Adrenal gland (tissue), 12 donors: ENCODE results near the gene KCNN3. TPM values are rescaled to one million over a fixed set of nuclear protein-coding genes. Genes with fewer than 3 reads are reported as not detected.
A peak's percentile ranks its signal among the peaks of the same experiment; 100 is the strongest.

Experiments
- DNase-seq, 7 donors: peaks; one replicate each; pipeline ENCODE4 v3.0.0-alpha.2; 2019 to 2020
- H3K27ac ChIP-seq, 5 donors: fragments of 200-600 bp; sonication (generic) in 4 of 5; 1 replicate in 3 of 5; 2 replicates in 2 of 5; pipeline versions ENCODE4 v1.5.1 to v1.8.0; 2016 to 2020; ENCODE audit warnings: mild to moderate bottlenecking in 1 of 5
- H3K27me3 ChIP-seq: fragments of 200-600 bp; 2 replicates; pipeline ENCODE4 v1.8.0; 2021
- H3K36me3 ChIP-seq, 2 donors: fragments of 200-600 bp; replicated peaks in 1 of 2; 1 replicate in 1 of 2; 2 replicates in 1 of 2; pipeline versions ENCODE4 v1.5.1 to v1.8.0; 2018 to 2022
- H3K4me1 ChIP-seq, 2 donors: fragments of 200-600 bp; replicated peaks in 1 of 2; 1 replicate in 1 of 2; 2 replicates in 1 of 2; pipeline versions ENCODE4 v1.5.1 to v1.8.0; 2018 to 2021
- H3K4me3 ChIP-seq, 4 donors: fragments of 200-600 bp; sonication (generic) in 3 of 4; one replicate each; pipeline ENCODE4 v1.5.1; 2016 to 2018
- H3K9me3 ChIP-seq, 3 donors: fragments of 200-600 bp; sonication (generic) in 1 of 3; replicated peaks in 1 of 3; 1 replicate in 2 of 3; 2 replicates in 1 of 3; pipeline versions ENCODE4 v1.5.1 to v1.8.0; 2016 to 2021
- POLR2A ChIP-seq, 2 donors: fragments of 450-650 bp; IDR thresholded peaks; one replicate each; pipeline ENCODE4 v1.6.1; 2017; ENCODE audit warnings: antibody characterized with exemption in 2 of 2, mild to moderate bottlenecking in 2 of 2, moderate library complexity in 1 of 2
- WGBS, 4 donors: extraction: QIAGEN DNeasy Blood & Tissue Kit in 2 of 4; methylation state at CpG; one replicate each; pipeline versions ENCODE4 v1.1.5 to v1.1.7; 2013 to 2017; 5-methylcytosine and 5-hydroxymethylcytosine counted together
- intact Hi-C, 2 donors: fragments of 100-400 bp; cut with DNase I; formaldehyde crosslinking; loops; one replicate each; pipeline versions ENCODE4 v1.14.1 to v1.15.0; 2022 to 2023
- polyA plus RNA-seq, 3 donors: library from polyadenylated mRNA; stranded (reverse); fragments of 200-250 nt in 2 of 3; fragments of 350-450 nt in 1 of 3; fragmentation: Illumina TruSeq in 1 of 3; extraction: RNeasy Lipid Tissue Mini Kit (QIAGEN cat#74804) in 1 of 3; gene quantifications; one replicate each; pipeline ENCODE4 v1.2.3, GENCODE V29; 2013 to 2014
- total RNA-seq, 9 donors: library from RNA; depleted of rRNA in 4 of 9; stranded (reverse); fragments of >200 nt in 4 of 9; fragments of 120-200 nt in 1 of 9; fragmentation: NEBNext Ultra II Directional in 1 of 9; extraction: Animal tissue kit (Norgen Biotek cat#: 25700) in 1 of 9; gene quantifications; one replicate each; pipeline versions ENCODE4 v1.1.0 to v1.2.4, GENCODE V29; 2013 to 2023
- TF ChIP-seq, protein P1 (sequence below), 6 experiments: fragments of 450-650 bp in 4 of 6; fragments of 200-600 bp in 2 of 6; sonication (generic) in 1 of 6; IDR thresholded peaks; 1 replicate in 5 of 6; 2 replicates in 1 of 6; pipeline versions ENCODE4 v1.5.1 to v1.8.0; 2016 to 2021; ENCODE audit warnings: antibody characterized with exemption in 6 of 6, mild to moderate bottlenecking in 2 of 6, moderate library complexity in 1 of 6
- donor health status: healthy with polysubstance abuse.
- donor health status: Bipolar disorder and iron deficiency.
- donor health status: DM: yes; HTN: yes; CAD: no.
- donor health status: DM: no; HTN: no; CAD: no.
- donor health status: DM: no; HTN: no; CAD: no.
- donor health status: DM: yes; HTN: yes; CAD: no.

The KCNN3 gene
- total and polyA plus RNA-seq, 12 donors: 0.17 to 2.3 (median 0.97) TPM

DNA sequence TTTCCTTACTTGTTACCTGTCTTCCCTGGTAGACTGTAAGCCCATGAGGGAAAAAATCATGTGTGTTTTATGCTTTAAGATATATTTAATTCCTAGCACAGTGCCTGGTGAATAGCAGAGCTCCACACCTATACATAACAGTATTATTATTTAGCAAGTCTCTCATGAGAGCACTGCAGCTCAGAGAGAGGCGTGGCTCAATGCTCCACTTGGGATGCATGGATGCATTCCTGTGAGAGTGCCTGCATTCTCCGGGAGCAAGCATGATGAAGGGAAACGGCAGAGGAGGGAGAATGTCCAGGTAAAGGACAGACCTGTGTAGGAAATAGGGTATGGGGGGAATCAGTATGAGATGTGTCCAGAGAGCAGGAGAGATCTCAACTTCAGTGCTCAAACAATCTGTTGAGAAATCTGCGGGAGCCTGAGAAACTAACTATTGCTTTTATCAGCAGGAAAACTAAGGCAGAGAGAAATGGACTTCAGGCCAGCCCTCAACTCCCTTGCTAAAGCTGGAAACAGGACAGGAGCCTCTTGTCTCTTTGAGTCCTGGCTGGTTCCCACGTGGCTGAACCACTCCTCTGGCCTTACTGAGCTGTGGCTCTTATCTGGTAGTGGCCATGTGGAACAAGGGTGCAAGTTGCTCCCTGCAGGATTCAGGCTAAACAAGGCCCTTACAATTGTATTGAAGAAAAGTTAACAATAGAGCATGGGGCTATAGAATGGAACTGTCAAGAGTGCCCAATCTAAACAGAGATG lies 113.1 kb downstream of the KCNN3 start:
- WGBS, 4 donors: 61 to 86% (median 77%) methylated on average over 5 of the region's 5 CpGs
- no peak overlapping the region for H3K27ac ChIP-seq
- peaks cover 21% of the 10 kb centered on the region for H3K27me3 ChIP-seq
- H3K4me1 ChIP-seq: peaks cover 5 to 7% of the 10 kb centered on the region in 2 donors
- no peak overlapping the region for H3K4me3 ChIP-seq
- H3K9me3 ChIP-seq: no peaks in the 10 kb centered on the region
- DNase-seq: peak in 1 of 7 donors; percentile 35
- intact Hi-C loops: loop anchor here in 1 of 2 donors (5.0 kb wide), 1 partner anchor 185 kb away; no protein-coding TSS in a partner anchor
- TF ChIP-seq, protein P1, sequence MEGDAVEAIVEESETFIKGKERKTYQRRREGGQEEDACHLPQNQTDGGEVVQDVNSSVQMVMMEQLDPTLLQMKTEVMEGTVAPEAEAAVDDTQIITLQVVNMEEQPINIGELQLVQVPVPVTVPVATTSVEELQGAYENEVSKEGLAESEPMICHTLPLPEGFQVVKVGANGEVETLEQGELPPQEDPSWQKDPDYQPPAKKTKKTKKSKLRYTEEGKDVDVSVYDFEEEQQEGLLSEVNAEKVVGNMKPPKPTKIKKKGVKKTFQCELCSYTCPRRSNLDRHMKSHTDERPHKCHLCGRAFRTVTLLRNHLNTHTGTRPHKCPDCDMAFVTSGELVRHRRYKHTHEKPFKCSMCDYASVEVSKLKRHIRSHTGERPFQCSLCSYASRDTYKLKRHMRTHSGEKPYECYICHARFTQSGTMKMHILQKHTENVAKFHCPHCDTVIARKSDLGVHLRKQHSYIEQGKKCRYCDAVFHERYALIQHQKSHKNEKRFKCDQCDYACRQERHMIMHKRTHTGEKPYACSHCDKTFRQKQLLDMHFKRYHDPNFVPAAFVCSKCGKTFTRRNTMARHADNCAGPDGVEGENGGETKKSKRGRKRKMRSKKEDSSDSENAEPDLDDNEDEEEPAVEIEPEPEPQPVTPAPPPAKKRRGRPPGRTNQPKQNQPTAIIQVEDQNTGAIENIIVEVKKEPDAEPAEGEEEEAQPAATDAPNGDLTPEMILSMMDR (IDR thresholded peaks at IDR 0.05): no peak
- TF ChIP-seq POLR2A (IDR thresholded peaks at IDR 0.05): no peak
- H3K36me3 ChIP-seq: no peaks in the 10 kb centered on the region

DNA sequence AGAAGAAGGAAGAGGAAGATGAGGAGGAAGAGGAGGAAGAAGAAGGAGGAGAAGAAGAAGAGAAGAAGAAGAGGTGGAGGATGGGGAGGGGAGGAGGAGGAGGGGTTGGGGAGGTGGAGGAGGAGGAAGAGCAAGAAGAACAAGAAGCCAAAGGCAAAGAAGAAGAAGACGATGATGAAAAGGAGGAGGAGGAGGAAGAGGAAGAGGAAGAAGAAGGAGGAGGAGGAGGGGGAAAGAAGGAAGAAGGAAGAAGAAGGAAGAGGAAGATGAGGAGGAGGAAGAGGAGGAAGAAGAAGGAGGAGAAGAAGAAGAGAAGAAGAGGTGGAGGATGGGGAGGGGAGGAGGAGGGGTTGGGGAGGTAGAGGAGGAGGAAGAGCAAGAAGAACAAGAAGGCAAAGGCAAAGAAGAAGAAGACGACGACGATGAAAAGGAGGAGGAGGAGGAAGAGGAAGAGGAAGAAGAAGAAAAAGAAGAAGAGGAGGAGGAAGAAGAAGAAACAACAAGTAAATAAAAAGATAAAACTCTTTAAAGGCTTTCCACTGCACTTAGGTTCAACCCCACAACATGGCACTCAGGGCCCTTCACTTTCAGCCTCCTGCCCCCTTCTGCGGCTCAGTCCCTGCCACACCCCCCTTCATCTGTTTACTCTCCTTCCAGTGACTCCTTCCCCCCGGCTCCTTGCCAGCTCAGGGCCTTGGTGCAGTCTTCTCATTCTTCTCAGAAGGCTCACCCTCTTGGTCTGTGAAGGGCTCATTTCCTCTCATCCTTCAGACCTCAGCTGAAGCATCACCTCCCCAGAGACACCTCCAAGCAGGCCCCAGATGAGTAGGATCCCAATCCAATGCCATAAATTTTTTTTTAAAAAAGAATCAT lies 114.0 kb downstream of the KCNN3 start:
- H3K27me3 ChIP-seq: peaks cover 17% of the 10 kb centered on the region
- WGBS, 4 donors: 81 to 86% (median 82%) methylated on average over 6 of the region's 6 CpGs
- intact Hi-C loops: loop anchor here in 1 of 2 donors (5.0 kb wide), 1 partner anchor 184 kb away; no protein-coding TSS in a partner anchor
- peaks cover 5 to 7% of the 10 kb centered on the region in 2 donors for H3K4me1 ChIP-seq
- no peaks in the 10 kb centered on the region for H3K36me3 ChIP-seq
- no peak overlapping the region for H3K27ac ChIP-seq
- peak in 1 of 7 donors; percentile 17 for DNase-seq
- TF ChIP-seq, protein P1 (IDR thresholded peaks at IDR 0.05): no peak
- no peak for TF ChIP-seq POLR2A (IDR thresholded peaks at IDR 0.05)
- H3K4me3 ChIP-seq: no peak overlapping the region
- H3K9me3 ChIP-seq: no peaks in the 10 kb centered on the region

DNA sequence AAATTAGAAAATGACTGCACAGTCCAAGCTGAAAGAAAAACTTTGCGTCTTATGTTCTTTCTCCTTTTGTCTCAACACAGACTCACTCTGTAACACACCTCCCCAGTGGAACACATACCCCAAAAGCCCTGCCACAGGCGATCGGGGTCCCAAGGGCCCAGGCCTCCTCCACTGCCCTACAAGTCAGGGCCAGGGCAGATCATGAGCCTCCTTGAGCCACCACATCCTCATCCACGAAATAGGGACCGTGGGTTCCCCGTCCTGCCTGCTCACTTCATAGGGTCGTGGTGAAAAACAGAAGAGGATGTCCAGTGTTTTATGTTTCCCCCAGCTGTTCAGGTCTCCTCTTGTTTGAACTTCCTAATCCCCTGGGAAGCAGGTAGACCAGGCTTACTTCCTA lies 116.7 kb downstream of the KCNN3 start:
- peak in 1 of 7 donors; percentile 31 for DNase-seq
- Histone ChIP-seq H3K4me1 (no peaks in the 10 kb centered on the region), H3K36me3 (no peaks in the 10 kb centered on the region), H3K27me3 (peaks cover 11% of the 10 kb centered on the region), H3K27ac (no peak overlapping the region), H3K9me3 (no peaks in the 10 kb centered on the region), H3K4me3 (no peak overlapping the region)
- TF ChIP-seq, protein P1 (IDR thresholded peaks at IDR 0.05): no peak
- no peak for TF ChIP-seq POLR2A (IDR thresholded peaks at IDR 0.05)
- WGBS, 4 donors: 81 to 89% (median 83%) methylated on average over 7 of the region's 7 CpGs
- intact Hi-C loops: no loop called here
